DOHH2 (cell line): ENCODE data around the gene IER5L.

Experiments used
- H3F3A ChIP-seq: fragments of 200-600 bp; sonication (generic), shearing (Covaris generic); 2 replicates; pipeline ENCODE4 v1.6.0; 2016; ENCODE audit warnings: antibody characterized with exemption, mild to moderate bottlenecking; ENCODE audit not compliant: control insufficient read depth, insufficient read depth
- H3K27ac ChIP-seq: fragments of 200-600 bp; sonication (generic); 2 replicates; pipeline ENCODE4 v1.5.1; 2014; ENCODE audit warnings: low read depth, mild to moderate bottlenecking, low read length, moderate library complexity
- H3K27me3 ChIP-seq: fragments of 200-600 bp; sonication (generic); 2 replicates; pipeline ENCODE4 v1.6.1; 2014; ENCODE audit warnings: mild to moderate bottlenecking, low read length, mixed read lengths; ENCODE audit not compliant: control insufficient read depth
- H3K36me3 ChIP-seq: fragments of 200-600 bp; sonication (generic); 2 replicates; pipeline ENCODE4 v1.6.1; 2014; ENCODE audit warnings: mild to moderate bottlenecking, low read length, moderate library complexity, mixed read lengths; ENCODE audit not compliant: control insufficient read depth
- H3K4me1 ChIP-seq: fragments of 200-600 bp; sonication (generic); 2 replicates; pipeline ENCODE4 v1.6.1; 2014; ENCODE audit warnings: mild to moderate bottlenecking, low read length, mixed read lengths; ENCODE audit not compliant: control insufficient read depth
- H3K4me2 ChIP-seq: fragments of 200-600 bp; sonication (generic); 2 replicates; pipeline ENCODE4 v1.6.0; 2014; ENCODE audit warnings: mild to moderate bottlenecking, low read length, moderate library complexity
- H3K4me3 ChIP-seq: fragments of 200-600 bp; sonication (generic); 2 replicates; pipeline ENCODE4 v1.5.1; 2014; ENCODE audit warnings: mild to moderate bottlenecking, low read length, mixed read lengths
- H3K79me2 ChIP-seq: fragments of 200-600 bp; sonication (generic); 2 replicates; pipeline ENCODE4 v1.6.1; 2014; ENCODE audit warnings: mild to moderate bottlenecking, low read length, mixed read lengths; ENCODE audit not compliant: control insufficient read depth
- H3K9me2 ChIP-seq: fragments of 200-600 bp; sonication (generic); replicated peaks from 2 replicates; pipeline ENCODE4 v1.6.1; 2014; ENCODE audit warnings: mild to moderate bottlenecking, low read length, mixed read lengths; ENCODE audit not compliant: control insufficient read depth
- H3K9me3 ChIP-seq: fragments of 200-600 bp; sonication (generic); 2 replicates; pipeline ENCODE4 v1.6.1; 2014; ENCODE audit warnings: antibody characterized with exemption, low read length, mixed read lengths; ENCODE audit not compliant: control insufficient read depth, insufficient read depth
- H4K20me1 ChIP-seq: fragments of 200-600 bp; sonication (generic); 2 replicates; pipeline ENCODE4 v1.6.0; 2014; ENCODE audit warnings: low read depth, mild to moderate bottlenecking, antibody characterized with exemption, low read length, moderate library complexity; ENCODE audit not compliant: control insufficient read depth, insufficient read depth
- CTCF ChIP-seq: fragments of 200-600 bp; sonication (generic); IDR thresholded peaks from one replicate; pipeline ENCODE4 v1.5.1; 2014; ENCODE audit warnings: antibody characterized with exemption, mild to moderate bottlenecking, low read depth, low read length; ENCODE audit not compliant: poor library complexity, severe bottlenecking
- EZH2phosphoT487 ChIP-seq: fragments of 200-600 bp; sonication (generic); IDR thresholded peaks from 2 replicates; pipeline ENCODE4 v1.6.1; 2017; ENCODE audit warnings: borderline replicate concordance, mild to moderate bottlenecking, antibody characterized with exemption, low read length, moderate library complexity, mixed read lengths

IER5L gene

GRCh38 chr9:129146441-129146941, 31.6 kb downstream of the IER5L start:
- Histone ChIP-seq H3K36me3 (peaks cover 32% of the 10 kb centered on the region), H3K4me3 (no peak overlapping the region), H3K27ac (no peak overlapping the region), H3K9me3 (no peaks in the 10 kb centered on the region), H3K79me2 (peaks cover 7% of the 10 kb centered on the region; the same call in 1 of the 2 replicates), H3K27me3 (no peaks in the 10 kb centered on the region), H3K9me2 (no peaks in the 10 kb centered on the region), H4K20me1 (no peaks in the 10 kb centered on the region; the same call in 1 of the 2 replicates), H3K4me2 (no peak overlapping the region), H3F3A (no peaks in the 10 kb centered on the region), H3K4me1 (peaks cover 40% of the 10 kb centered on the region)
- no peak for TF ChIP-seq CTCF
- no peak for TF ChIP-seq EZH2phosphoT487

- H3K36me3 ChIP-seq: peaks cover 37% of the 10 kb centered on the region
These were observed 32.2 kb downstream of the IER5L start for GRCh38 chr9:129145841-129146292.

GRCh38 chr9:129145316-129145715, 32.7 kb downstream of the IER5L start:
- Histone ChIP-seq H3K4me1 (peaks cover 51% of the 10 kb centered on the region), H3K9me3 (no peaks in the 10 kb centered on the region), H3K9me2 (no peaks in the 10 kb centered on the region), H3K27me3 (no peaks in the 10 kb centered on the region), H4K20me1 (no peaks in the 10 kb centered on the region; the same call in 1 of the 2 replicates), H3K4me3 (no peak overlapping the region), H3F3A (peaks cover 6% of the 10 kb centered on the region), H3K27ac (no peak overlapping the region), H3K79me2 (peaks cover 14% of the 10 kb centered on the region), H3K36me3 (peaks cover 38% of the 10 kb centered on the region), H3K4me2 (no peak overlapping the region)
- TF ChIP-seq CTCF: no peak
- TF ChIP-seq EZH2phosphoT487: no peak

More at GRCh38 chr9:129145841-129146292, 32.2 kb downstream of the IER5L start:
- Histone ChIP-seq H3K9me3 (no peaks in the 10 kb centered on the region), H3K4me2 (no peak overlapping the region), H3K79me2 (peaks cover 13% of the 10 kb centered on the region), H3K27me3 (no peaks in the 10 kb centered on the region), H3F3A (peaks cover 4% of the 10 kb centered on the region), H4K20me1 (no peaks in the 10 kb centered on the region; the same call in 1 of the 2 replicates), H3K27ac (no peak overlapping the region), H3K4me1 (peaks cover 46% of the 10 kb centered on the region), H3K4me3 (no peak overlapping the region), H3K9me2 (no peaks in the 10 kb centered on the region)
- no peak for TF ChIP-seq EZH2phosphoT487
- no peak for TF ChIP-seq CTCF
